SK-N-SH (cell line): ENCODE data around the gene KIF12. TPM values are rescaled to one million over a fixed set of nuclear protein-coding genes. Genes with fewer than 3 reads are reported as not detected.

Experiments used
- CTCF ChIA-PET: fragments of 300-600, 350-600 bp; formaldehyde crosslinking; extraction: SDS; loops from one replicate; lab custom pipeline; 2021; lab: Yijun Ruan, JAX
- POLR2A ChIA-PET: fragments of 350-600 bp; sonication (Branson Sonifier 250); formaldehyde crosslinking; extraction: SDS; loops from one replicate; lab custom pipeline; 2020; ENCODE audit warnings: antibody characterized with exemption, inconsistent platforms; lab: Yijun Ruan, JAX
- DNase-seq: peaks from one replicate; pipeline ENCODE4 v3.0.0; 2012
- H2AFZ ChIP-seq: fragments of 200-600 bp; sonication (generic); 2 replicates; pipeline ENCODE4 v1.8.1; 2016; ENCODE audit warnings: antibody characterized with exemption, mild to moderate bottlenecking, low read depth
- H3F3A ChIP-seq: fragments of 200-600 bp; sonication (generic); replicated peaks from 2 replicates; pipeline ENCODE3; 2016; ENCODE audit warnings: antibody characterized with exemption, mild to moderate bottlenecking; ENCODE audit not compliant: insufficient read depth
- H3K27ac ChIP-seq, 2 experiments: fragments of 200-500 bp in 1 of 2; fragments of 200-600 bp in 1 of 2; sonication (Bioruptor generic) in 1 of 2; sonication (generic), shearing (Covaris generic) in 1 of 2; 2 replicates each; pipeline versions ENCODE4 v1.5.1 to v1.6.1; 2014 to 2016; ENCODE audit warnings: low read depth in 2 of 2, inconsistent platforms in 1 of 2, low read length in 1 of 2, mild to moderate bottlenecking in 1 of 2, mixed read lengths in 1 of 2
- H3K27me3 ChIP-seq: fragments of 200-600 bp; sonication (generic), shearing (Covaris generic); 2 replicates; pipeline ENCODE4 v1.6.1; 2016; ENCODE audit warnings: mixed run types; ENCODE audit not compliant: insufficient read depth
- H3K36me3 ChIP-seq, 2 experiments: fragments of 200-500 bp in 1 of 2; fragments of 200-600 bp in 1 of 2; sonication (Bioruptor generic) in 1 of 2; sonication (generic) in 1 of 2; replicated peaks in 1 of 2; 2 replicates each; pipeline versions ENCODE3 to v1.5.1; 2014 to 2016; ENCODE audit warnings: low read length in 1 of 2, mild to moderate bottlenecking in 1 of 2; ENCODE audit not compliant: insufficient read depth in 2 of 2, control insufficient read depth in 1 of 2
- H3K4me1 ChIP-seq, 2 experiments: fragments of 200-500 bp in 1 of 2; fragments of 200-600 bp in 1 of 2; sonication (Bioruptor generic) in 1 of 2; sonication (generic), shearing (Covaris generic) in 1 of 2; 2 replicates each; pipeline versions ENCODE4 v1.5.1 to v1.6.1; 2014 to 2016; ENCODE audit warnings: low read depth in 1 of 2, low read length in 1 of 2, mixed run types in 1 of 2; ENCODE audit not compliant: insufficient read depth in 2 of 2, control insufficient read depth in 1 of 2
- H3K4me2 ChIP-seq: fragments of 200-600 bp; sonication (generic), shearing (Covaris generic); 2 replicates; pipeline ENCODE4 v1.6.1; 2017; ENCODE audit warnings: mixed run types
- H3K4me3 ChIP-seq, 2 experiments: fragments of 200-500 bp in 1 of 2; fragments of 200-600 bp in 1 of 2; sonication (Bioruptor generic) in 1 of 2; sonication (generic), shearing (Covaris generic) in 1 of 2; 2 replicates each; pipeline versions ENCODE4 v1.5.1 to v1.8.1; 2014 to 2016; ENCODE audit warnings: low read depth in 2 of 2, inconsistent platforms in 1 of 2, low read length in 1 of 2, mild to moderate bottlenecking in 1 of 2, mixed read lengths in 1 of 2, moderate library complexity in 1 of 2
- H3K79me2 ChIP-seq: fragments of 200-600 bp; sonication (generic); 2 replicates; pipeline ENCODE4 v1.8.1; 2017; ENCODE audit warnings: mild to moderate bottlenecking; ENCODE audit not compliant: insufficient read depth
- H3K9ac ChIP-seq: fragments of 200-600 bp; sonication (generic); 2 replicates; pipeline ENCODE4 v1.6.1; 2017; ENCODE audit warnings: mixed run types
- H3K9me2 ChIP-seq: fragments of 200-600 bp; sonication (generic); 2 replicates; pipeline ENCODE4 v1.6.1; 2017; ENCODE audit warnings: mixed run types
- H3K9me3 ChIP-seq: fragments of 200-600 bp; sonication (generic); 2 replicates; pipeline ENCODE4 v1.6.1; 2017; ENCODE audit warnings: mixed run types, mild to moderate bottlenecking, moderate library complexity
- H4K20me1 ChIP-seq: fragments of 200-600 bp; sonication (generic); 2 replicates; pipeline ENCODE4 v1.6.1; 2017; ENCODE audit warnings: mild to moderate bottlenecking, mixed run types; ENCODE audit not compliant: insufficient read depth
- EP300 ChIP-seq, 2 experiments: IDR thresholded peaks; 2 replicates each; pipeline versions ENCODE4 v1.4.0 to v1.6.1; 2012; ENCODE audit warnings: borderline replicate concordance in 1 of 2, low read depth in 1 of 2, low read length in 1 of 2
- EZH2phosphoT487 ChIP-seq: fragments of 200-600 bp; sonication (generic); IDR thresholded peaks from 2 replicates; pipeline ENCODE4 v1.6.1; 2017; ENCODE audit warnings: low read depth, mixed run types, mild to moderate bottlenecking, antibody characterized with exemption, moderate library complexity, borderline replicate concordance
- FOSL2 ChIP-seq: IDR thresholded peaks from 2 replicates; pipeline ENCODE4 v1.4.0; 2012; ENCODE audit warnings: low read depth, mild to moderate bottlenecking, moderate library complexity, borderline replicate concordance
- FOXJ3 ChIP-seq: sonication (generic); formaldehyde crosslinking; IDR thresholded peaks from 2 replicates; pipeline ENCODE4 v1.5.1; 2020; ENCODE audit warnings: mild to moderate bottlenecking, missing genetic modification reagents
- FOXM1 ChIP-seq: IDR thresholded peaks from 2 replicates; pipeline ENCODE4 v1.4.0; 2012; ENCODE audit warnings: low read depth, mild to moderate bottlenecking
- GABPA ChIP-seq: IDR thresholded peaks from 2 replicates; pipeline ENCODE4 v1.4.0; 2012; ENCODE audit warnings: low read depth, mild to moderate bottlenecking
- IRF3 ChIP-seq: fragments of 150-350 bp; IDR thresholded peaks from 2 replicates; pipeline ENCODE4 v1.6.1; 2016; ENCODE audit warnings: mild to moderate bottlenecking, low read depth, low read length
- JUND ChIP-seq: IDR thresholded peaks from 2 replicates; pipeline ENCODE4 v1.4.0; 2012
- MXI1 ChIP-seq: IDR thresholded peaks from 2 replicates; pipeline ENCODE4 v1.6.1; 2012; ENCODE audit warnings: mild to moderate bottlenecking, low read depth, low read length, improper control_type of control experiment
- NFIC ChIP-seq: IDR thresholded peaks from 2 replicates; pipeline ENCODE4 v1.4.0; 2012; ENCODE audit warnings: borderline replicate concordance
- RCOR1 ChIP-seq: fragments of 150-350 bp; IDR thresholded peaks from 2 replicates; pipeline ENCODE4 v1.6.1; 2017; ENCODE audit warnings: antibody characterized with exemption, low read length
- TAF1 ChIP-seq: IDR thresholded peaks from 2 replicates; pipeline ENCODE4 v1.6.1; 2012; ENCODE audit warnings: low read depth, mild to moderate bottlenecking, low read length, moderate library complexity, borderline replicate concordance
- USF1 ChIP-seq: IDR thresholded peaks from 2 replicates; pipeline ENCODE4 v1.4.0; 2012; ENCODE audit warnings: low read depth, borderline replicate concordance
- USF2 ChIP-seq: fragments of 150-350 bp; IDR thresholded peaks from 2 replicates; pipeline ENCODE4 v1.6.1; 2017; ENCODE audit warnings: antibody characterized with exemption, low read length, low read depth, borderline replicate concordance
- WGBS: methylation state at CpG from one replicate; pipeline ENCODE4 v1.1.6; 2017; ENCODE audit warnings: low lambda C conversion rate; 5-methylcytosine and 5-hydroxymethylcytosine counted together
- polyA plus RNA-seq, 3 experiments: library from polyadenylated mRNA; depleted of rRNA; stranded (reverse); fragments of >200 nt; gene quantifications; 2 replicates each; pipeline ENCODE4 v1.2.3, GENCODE V29; 2012
- TF ChIP-seq, protein P1 (sequence below): IDR thresholded peaks from 2 replicates; pipeline ENCODE4; 2012
- TF ChIP-seq, protein P2 (sequence below): IDR thresholded peaks from 2 replicates; pipeline ENCODE4 v1.4.0; 2012; ENCODE audit warnings: low read depth
- TF ChIP-seq, protein P3 (sequence below): IDR thresholded peaks from 2 replicates; pipeline ENCODE4 v1.6.1; 2012; ENCODE audit warnings: mild to moderate bottlenecking, low read depth, low read length, moderate library complexity
- TF ChIP-seq, protein P4 (sequence below): fragments of 200-600 bp; sonication (generic); IDR thresholded peaks from 2 replicates; pipeline ENCODE4 v1.6.1; 2017; ENCODE audit warnings: antibody characterized with exemption, mild to moderate bottlenecking, moderate library complexity

KIF12 gene
- polyA plus RNA-seq, 1 of the 3 experiments (the other 2 are of a cell fraction), result 0.35 TPM

DNA sequence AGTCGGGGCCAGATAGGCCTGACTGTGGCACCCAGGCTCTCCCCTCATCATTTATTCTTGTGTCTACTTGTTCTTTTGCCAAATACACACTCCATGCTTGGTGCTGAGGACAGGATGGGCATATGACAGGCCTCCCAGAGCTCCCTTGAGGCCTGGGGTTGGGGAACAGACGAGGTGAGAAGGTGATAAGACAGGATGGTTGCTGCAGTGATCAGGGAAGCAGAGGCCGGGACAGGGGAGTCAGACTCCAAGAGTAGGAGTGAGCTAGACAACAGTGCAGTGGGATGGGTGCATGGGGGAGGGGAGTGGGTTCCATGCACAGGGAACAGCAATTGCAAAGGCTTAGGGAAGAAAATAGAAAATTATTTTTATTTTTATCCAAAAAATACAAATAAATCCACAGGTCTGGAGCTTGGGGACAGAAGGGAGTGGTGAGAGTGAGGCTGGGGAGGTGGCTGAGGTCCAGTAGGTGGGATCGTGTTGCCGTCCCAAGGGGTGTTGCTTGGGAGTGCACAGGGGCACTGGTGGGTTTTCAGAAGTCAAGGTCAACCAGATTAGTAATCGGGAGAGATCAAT is 17.6 kb downstream of the KIF12 start (continued):
- TF ChIP-seq, protein P1, sequence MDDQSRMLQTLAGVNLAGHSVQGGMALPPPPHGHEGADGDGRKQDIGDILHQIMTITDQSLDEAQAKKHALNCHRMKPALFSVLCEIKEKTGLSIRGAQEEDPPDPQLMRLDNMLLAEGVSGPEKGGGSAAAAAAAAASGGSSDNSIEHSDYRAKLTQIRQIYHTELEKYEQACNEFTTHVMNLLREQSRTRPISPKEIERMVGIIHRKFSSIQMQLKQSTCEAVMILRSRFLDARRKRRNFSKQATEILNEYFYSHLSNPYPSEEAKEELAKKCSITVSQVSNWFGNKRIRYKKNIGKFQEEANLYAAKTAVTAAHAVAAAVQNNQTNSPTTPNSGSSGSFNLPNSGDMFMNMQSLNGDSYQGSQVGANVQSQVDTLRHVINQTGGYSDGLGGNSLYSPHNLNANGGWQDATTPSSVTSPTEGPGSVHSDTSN, result no peak
- TF ChIP-seq, protein P2, sequence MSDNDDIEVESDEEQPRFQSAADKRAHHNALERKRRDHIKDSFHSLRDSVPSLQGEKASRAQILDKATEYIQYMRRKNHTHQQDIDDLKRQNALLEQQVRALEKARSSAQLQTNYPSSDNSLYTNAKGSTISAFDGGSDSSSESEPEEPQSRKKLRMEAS, result no peak
- TF ChIP-seq GABPA (no peak), FOXJ3 (CRISPR knock-in tag) (no peak), EP300 (IDR thresholded peaks at IDR 0.05; ENCODE audit: borderline replicate concordance in 1 of 2, low read depth in 1 of 2, low read length in 1 of 2) (no peak)
- TF ChIP-seq, all 33 proteins: peak for 0

DNA sequence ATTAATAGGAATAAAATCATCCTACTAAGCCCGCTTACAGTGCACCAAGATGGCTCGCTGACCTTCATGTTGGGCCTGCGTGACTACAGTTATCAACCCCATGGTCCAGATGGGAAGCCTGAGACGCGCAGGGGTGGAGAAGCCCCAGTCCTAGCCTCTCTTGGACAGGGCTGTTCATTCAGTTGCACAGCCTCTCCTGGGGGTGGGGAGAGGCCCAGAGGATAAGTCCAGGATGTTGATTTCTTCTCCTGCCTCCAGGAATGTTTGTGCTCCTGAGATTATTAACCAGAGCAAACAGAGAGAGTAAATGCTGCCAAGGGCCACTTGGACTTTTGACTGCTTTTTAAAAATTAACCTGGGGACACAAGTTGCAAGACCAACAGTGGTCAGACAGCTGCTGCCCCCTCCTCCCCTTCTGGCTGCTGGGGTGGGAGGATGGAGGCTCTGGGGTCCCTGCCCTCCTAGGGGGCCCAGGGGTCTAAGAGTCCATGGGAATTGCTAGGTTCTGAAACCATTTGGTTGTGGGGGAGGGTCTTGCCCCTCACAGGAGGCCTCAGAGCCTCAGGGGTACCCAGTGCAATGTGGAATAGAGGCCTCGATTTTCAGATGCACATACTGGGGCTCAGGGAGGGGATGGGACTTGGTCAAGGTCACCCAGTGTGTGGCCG is 18.2 kb downstream of the KIF12 start:
- CTCF ChIA-PET, result interaction anchor here (1.6 to 5.7 kb wide), 5 partner anchors 15 to 344 kb away, joined by 6 to 133 read pairs (median 34); no protein-coding TSS in a partner anchor
- POLR2A ChIA-PET, result no interaction called here
- TF ChIP-seq EP300 (IDR thresholded peaks at IDR 0.05; ENCODE audit: borderline replicate concordance in 1 of 2, low read depth in 1 of 2, low read length in 1 of 2), result no peak
- TF ChIP-seq USF2, result no peak
- TF ChIP-seq USF1, result no peak
- TF ChIP-seq, protein P3, sequence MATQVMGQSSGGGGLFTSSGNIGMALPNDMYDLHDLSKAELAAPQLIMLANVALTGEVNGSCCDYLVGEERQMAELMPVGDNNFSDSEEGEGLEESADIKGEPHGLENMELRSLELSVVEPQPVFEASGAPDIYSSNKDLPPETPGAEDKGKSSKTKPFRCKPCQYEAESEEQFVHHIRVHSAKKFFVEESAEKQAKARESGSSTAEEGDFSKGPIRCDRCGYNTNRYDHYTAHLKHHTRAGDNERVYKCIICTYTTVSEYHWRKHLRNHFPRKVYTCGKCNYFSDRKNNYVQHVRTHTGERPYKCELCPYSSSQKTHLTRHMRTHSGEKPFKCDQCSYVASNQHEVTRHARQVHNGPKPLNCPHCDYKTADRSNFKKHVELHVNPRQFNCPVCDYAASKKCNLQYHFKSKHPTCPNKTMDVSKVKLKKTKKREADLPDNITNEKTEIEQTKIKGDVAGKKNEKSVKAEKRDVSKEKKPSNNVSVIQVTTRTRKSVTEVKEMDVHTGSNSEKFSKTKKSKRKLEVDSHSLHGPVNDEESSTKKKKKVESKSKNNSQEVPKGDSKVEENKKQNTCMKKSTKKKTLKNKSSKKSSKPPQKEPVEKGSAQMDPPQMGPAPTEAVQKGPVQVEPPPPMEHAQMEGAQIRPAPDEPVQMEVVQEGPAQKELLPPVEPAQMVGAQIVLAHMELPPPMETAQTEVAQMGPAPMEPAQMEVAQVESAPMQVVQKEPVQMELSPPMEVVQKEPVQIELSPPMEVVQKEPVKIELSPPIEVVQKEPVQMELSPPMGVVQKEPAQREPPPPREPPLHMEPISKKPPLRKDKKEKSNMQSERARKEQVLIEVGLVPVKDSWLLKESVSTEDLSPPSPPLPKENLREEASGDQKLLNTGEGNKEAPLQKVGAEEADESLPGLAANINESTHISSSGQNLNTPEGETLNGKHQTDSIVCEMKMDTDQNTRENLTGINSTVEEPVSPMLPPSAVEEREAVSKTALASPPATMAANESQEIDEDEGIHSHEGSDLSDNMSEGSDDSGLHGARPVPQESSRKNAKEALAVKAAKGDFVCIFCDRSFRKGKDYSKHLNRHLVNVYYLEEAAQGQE, result no peak
- no peak for TF ChIP-seq FOXJ3 (CRISPR knock-in tag)
- TF ChIP-seq MXI1, result no peak
- no peak for TF ChIP-seq FOXM1
- TF ChIP-seq TAF1, result no peak
- no peak for TF ChIP-seq RCOR1
- TF ChIP-seq GABPA, result no peak
- TF ChIP-seq IRF3, result no peak
- TF ChIP-seq, protein P4, sequence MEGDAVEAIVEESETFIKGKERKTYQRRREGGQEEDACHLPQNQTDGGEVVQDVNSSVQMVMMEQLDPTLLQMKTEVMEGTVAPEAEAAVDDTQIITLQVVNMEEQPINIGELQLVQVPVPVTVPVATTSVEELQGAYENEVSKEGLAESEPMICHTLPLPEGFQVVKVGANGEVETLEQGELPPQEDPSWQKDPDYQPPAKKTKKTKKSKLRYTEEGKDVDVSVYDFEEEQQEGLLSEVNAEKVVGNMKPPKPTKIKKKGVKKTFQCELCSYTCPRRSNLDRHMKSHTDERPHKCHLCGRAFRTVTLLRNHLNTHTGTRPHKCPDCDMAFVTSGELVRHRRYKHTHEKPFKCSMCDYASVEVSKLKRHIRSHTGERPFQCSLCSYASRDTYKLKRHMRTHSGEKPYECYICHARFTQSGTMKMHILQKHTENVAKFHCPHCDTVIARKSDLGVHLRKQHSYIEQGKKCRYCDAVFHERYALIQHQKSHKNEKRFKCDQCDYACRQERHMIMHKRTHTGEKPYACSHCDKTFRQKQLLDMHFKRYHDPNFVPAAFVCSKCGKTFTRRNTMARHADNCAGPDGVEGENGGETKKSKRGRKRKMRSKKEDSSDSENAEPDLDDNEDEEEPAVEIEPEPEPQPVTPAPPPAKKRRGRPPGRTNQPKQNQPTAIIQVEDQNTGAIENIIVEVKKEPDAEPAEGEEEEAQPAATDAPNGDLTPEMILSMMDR, result no peak
- no peak for TF ChIP-seq FOSL2
- no peak for TF ChIP-seq NFIC
- no peak for TF ChIP-seq EZH2phosphoT487
- TF ChIP-seq JUND, result no peak

More for the DNA sequence above, 18.2 kb downstream of the KIF12 start:
- Histone ChIP-seq H3K9me2 (no peaks in the 10 kb centered on the region), H3K9ac (no peak overlapping the region), H3K27me3 (peaks cover 4% of the 10 kb centered on the region; the same call in 1 of the 2 replicates), H3K79me2 (no peaks in the 10 kb centered on the region), H2AFZ (no peak overlapping the region), H3K36me3 (no peaks in the 10 kb centered on the region), H3K27ac (no peak overlapping the region), H3K4me2 (no peak overlapping the region), H3K4me3 (no peak overlapping the region), H3F3A (no peaks in the 10 kb centered on the region), H3K4me1 (no peaks in the 10 kb centered on the region; a peak in 1 of 4 replicates), H3K9me3 (no peaks in the 10 kb centered on the region), H4K20me1 (no peaks in the 10 kb centered on the region)
- 78% methylated on average over 5 of the region's 7 CpGs for WGBS
- DNase-seq, result no peak
